T1000 (cell line): ENCODE results near the gene TAF11L14.
"Not testable (repeated sequence)": the region's sequence is repeated elsewhere in the genome, so short reads cannot be mapped to it uniquely, and the experiment has no call there.

Experiments
- DNase-seq: peaks from one replicate; lab custom pipeline; 2025; ENCODE audit warnings: mixed read lengths; lab: John Stamatoyannopoulos, UW

Gene TAF11L14

DNA sequence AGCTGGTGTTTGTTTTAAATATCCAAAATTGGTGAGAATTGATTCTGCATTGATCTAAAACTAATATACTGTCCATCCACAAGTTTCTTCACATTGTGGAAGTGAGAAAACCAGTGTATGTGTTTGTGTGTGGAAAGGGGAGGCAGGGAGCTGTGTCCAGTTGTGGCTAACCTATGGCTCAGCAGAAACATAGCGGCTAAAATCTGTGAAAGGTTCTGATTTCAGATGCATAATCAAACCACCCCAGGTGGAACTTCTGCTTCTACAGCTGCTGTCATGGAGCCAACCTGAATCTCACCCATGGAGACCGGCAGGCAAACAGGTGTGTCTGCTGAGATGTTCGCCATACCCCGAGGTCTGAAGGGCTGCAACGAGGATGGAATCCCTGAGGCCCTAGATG, at the start of gene TAF11L14:
TAF11L14 (plus strand) TSS at position 301 of the 400 bp plus-strand sequence.
- no peak for DNase-seq

DNA sequence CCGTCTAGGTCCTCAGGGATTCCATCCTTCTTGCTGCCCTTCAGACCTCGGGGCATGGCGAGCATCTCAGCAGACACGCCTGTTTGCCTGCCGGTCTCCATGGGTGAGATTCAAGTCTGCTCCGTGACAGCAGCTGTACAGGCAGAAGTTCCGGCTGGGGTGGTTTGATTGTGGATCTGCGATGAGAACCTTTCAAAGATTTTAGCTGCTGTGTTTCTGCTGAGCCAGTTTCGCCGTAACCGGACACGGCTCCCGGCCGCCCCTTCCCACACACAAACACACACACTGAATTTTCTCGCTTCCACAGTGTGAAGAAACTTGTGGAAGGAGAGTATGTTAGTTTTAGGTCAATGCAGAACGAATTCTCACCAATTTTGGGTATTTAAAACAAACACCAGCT, 48.6 kb upstream of the TAF11L14 start, which contains the start of gene TAF11L7:
TAF11L7 (minus strand) TSS at position 101 of the 400 bp plus-strand sequence.
- DNase-seq: not testable (repeated sequence)

DNA sequence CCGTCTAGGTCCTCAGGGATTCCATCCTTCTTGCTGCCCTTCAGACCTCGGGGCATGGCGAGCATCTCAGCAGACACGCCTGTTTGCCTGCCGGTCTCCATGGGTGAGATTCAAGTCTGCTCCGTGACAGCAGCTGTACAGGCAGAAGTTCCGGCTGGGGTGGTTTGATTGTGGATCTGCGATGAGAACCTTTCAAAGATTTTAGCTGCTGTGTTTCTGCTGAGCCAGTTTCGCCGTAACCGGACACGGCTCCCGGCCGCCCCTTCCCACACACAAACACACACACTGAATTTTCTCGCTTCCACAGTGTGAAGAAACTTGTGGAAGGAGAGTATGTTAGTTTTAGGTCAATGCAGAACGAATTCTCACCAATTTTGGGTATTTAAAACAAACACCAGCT, 43.4 kb upstream of the TAF11L14 start, which contains the start of gene TAF11L8:
TAF11L8 (minus strand) TSS at position 101 of the 400 bp plus-strand sequence.
- DNase-seq: not testable (repeated sequence)

DNA sequence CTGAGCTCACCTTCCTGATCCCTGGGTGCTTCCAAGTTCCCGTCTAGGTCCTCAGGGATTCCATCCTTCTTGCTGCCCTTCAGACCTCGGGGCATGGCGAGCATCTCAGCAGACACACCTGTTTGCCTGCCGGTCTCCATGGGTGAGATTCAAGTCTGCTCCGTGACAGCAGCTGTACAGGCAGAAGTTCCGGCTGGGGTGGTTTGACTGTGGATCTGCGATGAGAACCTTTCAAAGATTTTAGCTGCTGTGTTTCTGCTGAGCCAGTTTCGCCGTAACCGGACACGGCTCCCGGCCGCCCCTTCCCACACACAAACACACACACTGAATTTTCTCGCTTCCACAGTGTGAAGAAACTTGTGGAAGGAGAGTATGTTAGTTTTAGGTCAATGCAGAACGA, 40.0 kb upstream of the TAF11L14 start, which contains the start of gene TAF11L9:
TAF11L9 (minus strand) TSS at position 140 of the 400 bp plus-strand sequence.
- not testable (repeated sequence) for DNase-seq

DNA sequence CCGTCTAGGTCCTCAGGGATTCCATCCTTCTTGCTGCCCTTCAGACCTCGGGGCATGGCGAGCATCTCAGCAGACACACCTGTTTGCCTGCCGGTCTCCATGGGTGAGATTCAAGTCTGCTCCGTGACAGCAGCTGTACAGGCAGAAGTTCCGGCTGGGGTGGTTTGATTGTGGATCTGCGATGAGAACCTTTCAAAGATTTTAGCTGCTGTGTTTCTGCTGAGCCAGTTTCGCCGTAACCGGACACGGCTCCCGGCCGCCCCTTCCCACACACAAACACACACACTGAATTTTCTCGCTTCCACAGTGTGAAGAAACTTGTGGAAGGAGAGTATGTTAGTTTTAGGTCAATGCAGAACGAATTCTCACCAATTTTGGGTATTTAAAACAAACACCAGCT, 36.5 kb upstream of the TAF11L14 start, which contains the start of gene TAF11L10:
TAF11L10 (minus strand) TSS at position 101 of the 400 bp plus-strand sequence.
- not testable (repeated sequence) for DNase-seq

DNA sequence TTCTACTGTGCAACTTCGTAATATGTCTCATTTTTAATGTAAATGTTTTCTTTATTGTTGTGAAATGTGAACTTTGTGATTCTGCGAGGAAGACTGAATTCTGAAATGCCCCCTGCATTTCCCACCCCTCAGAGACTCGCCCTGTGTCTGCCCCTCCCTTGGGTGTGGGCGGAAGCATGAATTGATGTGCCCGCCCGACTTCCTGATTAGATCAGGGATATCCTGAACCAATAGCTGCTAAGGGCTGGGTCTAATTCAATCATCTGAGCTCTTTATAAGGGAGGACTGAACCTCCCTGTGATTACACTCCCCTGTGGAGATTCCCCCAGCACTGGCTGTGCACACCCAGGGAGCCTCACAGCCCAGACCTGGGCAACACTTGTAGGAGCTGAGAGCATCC, 30.4 kb upstream of the TAF11L14 start, which contains the start of gene TAF11L11:
TAF11L11 (plus strand) TSS at position 304 of the 400 bp plus-strand sequence.
- DNase-seq: not testable (repeated sequence)

DNA sequence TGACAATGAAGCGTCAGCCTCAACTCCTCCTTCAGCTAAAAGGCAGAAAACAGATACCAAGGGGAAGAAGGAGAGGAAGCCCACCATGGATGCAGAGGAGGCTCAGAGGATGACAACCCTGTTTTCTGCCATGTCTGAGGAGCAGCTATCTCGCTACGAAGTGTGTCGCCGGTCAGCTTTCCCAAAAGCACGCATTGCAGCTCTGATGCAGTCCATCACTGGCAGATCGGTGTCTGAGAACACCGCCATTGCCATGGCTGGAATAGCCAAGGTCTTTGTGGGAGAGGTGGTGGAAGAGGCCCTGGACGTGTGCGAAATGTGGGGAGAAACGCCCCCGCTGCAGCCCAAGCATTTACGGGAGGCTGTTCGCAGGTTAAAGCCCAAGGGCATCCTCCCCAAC, 29.3 kb upstream of the TAF11L14 start:
- no peak for DNase-seq

DNA sequence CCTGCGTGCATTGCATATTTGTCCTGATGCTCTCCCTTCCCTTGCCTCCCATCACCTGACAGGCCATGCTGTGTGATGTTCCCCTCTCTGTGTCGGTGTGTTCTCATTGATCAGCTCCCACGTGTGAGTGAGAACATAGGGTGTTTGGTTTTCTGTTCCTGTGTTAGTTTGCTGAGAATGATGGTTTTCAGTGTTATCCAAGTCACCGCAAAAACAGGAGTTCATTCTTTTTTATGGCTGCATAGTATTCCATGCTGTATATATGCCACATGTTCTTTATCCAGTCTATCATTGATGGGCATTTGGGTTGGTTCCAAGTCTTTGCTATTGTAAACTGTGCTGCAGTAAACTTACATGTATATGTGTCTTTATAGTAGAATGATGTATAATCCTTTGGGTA, 26.8 kb upstream of the TAF11L14 start:
- DNase-seq: not testable (repeated sequence)

DNA sequence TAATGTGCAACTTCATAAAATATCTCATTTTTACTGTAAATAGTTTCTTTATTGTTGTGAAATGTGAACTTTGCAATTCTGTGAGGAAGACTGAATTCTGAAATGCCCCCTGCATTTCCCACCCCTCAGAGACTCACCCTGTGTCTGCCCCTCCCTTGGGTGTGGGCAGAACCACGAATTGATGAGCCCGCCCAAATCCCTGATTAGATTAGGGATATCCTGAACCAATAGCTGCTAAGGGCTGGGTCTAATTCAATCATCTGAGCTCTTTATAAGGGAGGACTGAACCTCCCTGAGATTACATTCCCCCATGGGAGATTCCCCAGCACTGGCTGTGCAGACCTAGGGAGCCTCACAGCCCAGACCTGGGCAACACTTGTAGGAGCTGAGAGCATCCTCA, 24.2 kb upstream of the TAF11L14 start, which contains the start of gene TAF11L12:
TAF11L12 (plus strand) TSS at position 301 of the 400 bp plus-strand sequence.
- not testable (repeated sequence) for DNase-seq

DNA sequence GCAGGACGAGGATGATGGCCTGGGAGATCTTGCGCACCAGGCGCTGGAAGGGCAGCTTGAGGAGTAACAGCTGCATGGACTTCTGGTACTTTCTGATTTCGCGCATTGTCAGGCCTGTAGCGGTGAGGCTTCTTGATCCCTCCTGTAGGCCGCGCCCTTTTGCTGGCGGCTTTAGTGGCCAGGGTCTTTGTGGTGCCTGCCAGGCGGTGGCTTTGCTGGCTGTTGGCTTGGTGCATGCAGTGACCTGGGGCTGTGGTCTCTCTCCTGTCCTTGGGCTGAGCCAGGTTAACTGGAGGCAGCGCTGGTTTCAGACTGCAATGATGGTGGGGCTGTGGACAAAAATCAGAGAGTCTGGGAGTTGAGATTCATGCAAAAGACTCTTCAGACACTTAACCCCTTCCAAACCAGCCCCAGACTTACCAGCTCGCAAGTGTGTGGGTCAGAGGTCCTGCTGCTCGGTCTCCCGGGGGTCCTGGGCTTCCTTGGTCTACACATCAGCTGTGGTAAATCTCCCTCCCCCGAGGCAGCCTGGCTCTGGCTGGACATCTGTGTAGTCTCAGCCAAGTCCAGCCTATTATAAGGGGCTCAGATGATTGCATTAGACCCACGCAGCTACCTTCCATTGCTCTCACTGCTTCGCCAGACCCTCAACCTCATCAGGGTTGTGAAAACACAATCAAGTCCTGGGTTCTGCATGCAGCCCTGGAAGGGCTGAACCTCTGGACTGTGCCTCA, 19.2 kb upstream of the TAF11L14 start:
- DNase-seq: no peak

DNA sequence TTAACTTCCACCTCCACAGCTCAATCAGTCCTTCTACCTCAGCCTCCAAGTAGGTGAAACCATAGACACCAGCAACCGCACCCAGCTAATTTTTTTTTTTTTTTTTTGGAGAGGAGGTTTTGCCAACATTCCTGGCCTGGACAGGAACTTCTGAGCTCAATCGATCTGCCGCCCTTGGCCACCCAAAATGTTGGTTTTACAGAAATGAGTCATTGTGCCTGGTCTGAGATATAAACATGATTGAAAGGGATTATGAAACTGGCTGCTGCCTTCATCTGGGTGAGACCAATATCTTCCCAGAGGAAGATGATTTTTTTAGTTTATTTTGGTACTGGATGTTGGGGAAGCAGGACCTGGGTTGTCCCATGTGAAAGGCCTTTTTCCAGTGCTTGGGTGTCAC, 14.9 kb upstream of the TAF11L14 start:
- no peak for DNase-seq

DNA sequence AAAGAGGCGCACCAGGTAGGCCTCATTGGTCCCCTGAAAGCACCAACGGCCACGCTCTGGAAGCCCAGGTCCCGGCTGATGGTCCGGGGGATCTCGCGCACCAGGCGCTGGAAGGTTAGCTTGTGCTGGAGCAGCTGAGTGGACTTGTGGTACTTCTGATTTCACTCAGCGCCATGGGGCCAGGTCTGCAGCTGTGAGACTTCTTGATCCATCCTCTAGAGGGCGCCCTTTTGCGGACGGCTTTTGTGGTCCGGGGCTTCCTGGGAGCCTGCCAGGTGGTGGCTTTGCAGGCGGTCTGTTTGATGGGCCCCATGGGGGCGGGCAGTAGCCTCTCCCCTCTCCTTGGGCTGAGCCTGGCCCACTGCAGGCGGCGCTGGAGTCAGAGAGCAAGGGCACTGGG, 13.6 kb upstream of the TAF11L14 start:
- no peak for DNase-seq

DNA sequence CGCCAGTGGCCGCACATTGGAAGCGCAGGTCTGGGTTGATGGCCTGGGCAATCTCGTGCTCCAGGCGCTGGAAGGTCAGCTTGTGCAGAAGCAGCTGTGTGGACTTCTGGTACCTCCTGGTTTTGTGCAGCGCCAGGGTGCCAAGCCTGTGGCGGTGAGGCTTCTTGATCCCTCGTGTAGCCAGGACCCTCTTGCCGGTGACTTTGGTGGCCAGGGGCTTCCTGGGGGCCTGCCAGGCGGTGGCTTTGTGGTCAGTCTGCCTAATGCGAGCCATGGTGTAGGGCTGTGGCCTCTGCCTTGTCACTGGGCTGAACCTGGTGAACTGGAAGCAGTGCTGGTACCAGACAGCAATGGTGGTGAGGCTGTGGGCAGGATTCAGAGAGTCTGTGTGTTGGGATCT, 8.6 kb upstream of the TAF11L14 start:
- DNase-seq: no peak

DNA sequence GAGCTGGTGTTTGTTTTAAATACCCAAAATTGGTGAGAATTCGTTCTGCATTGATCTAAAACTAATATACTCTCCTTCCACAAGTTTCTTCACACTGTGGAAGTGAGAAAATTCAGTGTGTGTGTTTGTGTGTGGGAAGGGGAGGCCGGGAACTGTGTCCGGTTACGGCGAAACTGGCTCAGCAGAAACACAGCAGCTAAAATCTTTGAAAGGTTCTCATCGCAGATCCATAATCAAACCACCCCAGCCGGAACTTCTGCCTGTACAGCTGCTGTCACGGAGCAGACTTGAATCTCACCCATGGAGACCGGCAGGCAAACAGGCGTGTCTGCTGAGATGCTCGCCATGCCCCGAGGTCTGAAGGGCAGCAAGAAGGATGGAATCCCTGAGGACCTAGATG, 2.5 kb upstream of the TAF11L14 start, which contains the start of gene TAF11L13:
TAF11L13 (plus strand) TSS at position 301 of the 400 bp plus-strand sequence.
- DNase-seq: not testable (repeated sequence)

DNA sequence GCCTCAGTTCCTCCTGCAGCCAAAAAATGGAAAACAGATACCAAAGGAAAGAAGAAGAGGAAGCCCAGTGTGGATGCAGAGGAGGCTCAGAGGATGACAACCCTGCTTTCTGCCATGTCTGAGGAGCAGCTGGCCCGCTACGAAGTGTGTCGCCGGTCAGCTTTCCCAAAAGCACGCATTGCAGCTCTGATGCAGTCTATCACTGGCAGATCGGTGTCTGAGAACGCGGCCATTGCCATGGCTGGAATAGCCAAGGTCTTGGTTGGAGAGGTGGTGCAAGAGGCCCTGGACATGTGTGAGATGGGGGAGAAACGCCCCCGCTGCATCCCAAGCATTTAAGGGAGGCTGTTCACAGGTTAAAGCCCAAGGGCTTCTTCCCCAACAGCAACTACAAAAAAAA, 15.0 kb downstream of the TAF11L14 start:
- DNase-seq: not testable (repeated sequence)

DNA sequence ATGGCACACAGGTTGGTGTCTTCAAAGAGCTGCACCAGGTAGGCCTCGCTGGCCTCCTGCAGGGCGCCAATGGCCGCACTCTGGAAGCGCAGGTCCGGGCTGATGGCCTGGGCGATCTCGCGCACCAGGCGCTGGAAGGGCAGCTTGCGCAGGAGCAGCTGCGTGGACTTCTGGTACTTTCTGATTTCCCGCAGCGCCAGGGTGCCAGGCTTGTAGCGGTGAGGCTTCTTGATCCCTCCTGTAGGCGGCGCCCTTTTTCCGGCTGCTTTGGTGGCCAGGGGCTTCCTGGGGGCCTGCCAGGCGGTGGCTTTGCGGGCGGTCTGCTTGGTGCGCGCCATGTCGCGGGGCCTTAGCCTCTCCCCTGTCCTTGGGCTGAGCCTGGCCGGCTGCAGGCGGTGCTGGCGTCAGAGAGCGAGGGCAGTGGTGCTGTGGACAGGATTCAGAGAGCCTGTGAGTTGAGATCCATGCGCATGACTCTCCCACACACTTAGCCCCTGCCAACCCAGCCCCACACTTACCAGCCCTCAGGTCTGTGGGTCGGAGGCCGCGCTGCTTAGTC, 21.0 kb downstream of the TAF11L14 start:
- DNase-seq: not testable (repeated sequence)

DNA sequence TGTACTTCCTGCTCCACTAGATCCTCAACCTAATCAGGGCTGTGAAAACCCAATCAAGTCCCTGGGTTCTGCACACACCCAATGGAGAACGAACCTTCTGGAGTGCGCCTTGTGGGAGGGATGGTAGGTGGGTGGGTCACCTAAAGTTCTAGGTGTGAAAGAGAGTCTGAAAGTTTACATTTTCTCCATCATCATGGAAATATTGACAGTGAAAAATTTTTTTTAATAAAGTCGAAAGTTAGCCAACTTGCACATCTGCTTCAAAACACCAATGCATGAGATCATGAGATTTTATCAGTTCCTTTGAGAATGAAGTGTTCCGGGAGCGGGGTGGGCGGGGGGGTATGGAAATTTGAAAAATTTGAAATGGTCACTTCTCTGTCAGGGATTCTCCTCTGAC, 21.7 kb downstream of the TAF11L14 start:
- DNase-seq: no peak

DNA sequence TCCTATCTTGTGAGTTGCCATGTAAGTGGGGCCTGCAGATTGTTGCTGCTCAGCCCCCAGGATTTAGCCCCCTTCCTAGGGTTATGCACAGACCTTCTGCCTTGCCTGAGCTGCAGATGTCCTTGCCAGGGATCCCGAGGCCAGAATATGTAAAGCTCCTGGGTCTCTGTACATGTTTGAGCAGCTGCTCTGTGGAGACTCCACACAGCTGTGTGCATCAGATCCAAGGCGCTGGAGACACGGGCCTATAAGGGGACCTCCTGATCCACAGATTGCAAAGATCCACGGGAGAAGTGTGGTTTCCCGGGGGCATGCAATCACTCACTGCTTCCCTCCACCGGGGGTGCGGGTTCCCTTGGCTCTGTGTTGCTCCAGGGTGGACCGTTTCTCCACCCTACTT, 28.9 kb downstream of the TAF11L14 start:
- DNase-seq: no peak

DNA sequence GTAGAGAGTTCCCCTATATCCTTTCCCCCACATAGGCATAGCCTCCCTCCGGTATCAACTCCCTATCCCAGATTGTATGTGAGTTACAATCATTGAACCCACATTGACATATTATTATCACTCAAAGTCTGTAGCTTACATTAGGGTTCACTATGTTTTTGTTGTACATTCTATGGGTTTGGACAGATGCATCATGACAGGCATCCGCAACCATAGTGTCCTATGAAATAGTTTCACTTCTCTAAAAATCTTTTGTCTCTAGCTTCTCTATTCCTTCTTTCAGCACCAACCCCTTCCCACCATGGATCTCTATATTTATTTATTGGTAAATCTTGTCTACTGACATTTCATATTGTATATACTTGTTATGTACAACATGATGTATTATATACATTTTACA, 31.6 kb downstream of the TAF11L14 start:
- no peak for DNase-seq

DNA sequence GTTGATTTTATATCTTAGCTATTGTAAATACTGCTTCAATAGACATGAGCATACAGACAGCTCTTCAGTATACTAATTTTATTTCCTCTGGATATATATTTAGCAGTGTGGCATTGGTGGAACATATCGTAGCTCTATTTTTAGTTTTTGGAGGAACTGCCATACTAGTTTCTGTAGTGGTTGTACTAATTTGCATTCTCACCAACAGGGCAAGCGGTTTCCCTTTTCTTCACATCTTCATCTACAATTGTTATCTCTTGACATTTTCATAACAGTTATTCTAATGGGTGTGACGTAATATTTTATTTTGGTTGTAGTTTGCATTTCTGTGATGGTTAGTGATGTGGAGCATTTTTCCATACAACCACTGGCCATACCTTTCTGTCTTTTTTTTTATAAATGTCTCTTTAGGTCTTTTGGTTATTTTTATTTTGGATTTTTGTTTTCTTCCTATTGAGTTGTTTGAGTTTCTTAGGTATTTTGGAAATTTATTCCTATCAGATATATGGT, 32.5 kb downstream of the TAF11L14 start:
- DNase-seq: no peak

DNA sequence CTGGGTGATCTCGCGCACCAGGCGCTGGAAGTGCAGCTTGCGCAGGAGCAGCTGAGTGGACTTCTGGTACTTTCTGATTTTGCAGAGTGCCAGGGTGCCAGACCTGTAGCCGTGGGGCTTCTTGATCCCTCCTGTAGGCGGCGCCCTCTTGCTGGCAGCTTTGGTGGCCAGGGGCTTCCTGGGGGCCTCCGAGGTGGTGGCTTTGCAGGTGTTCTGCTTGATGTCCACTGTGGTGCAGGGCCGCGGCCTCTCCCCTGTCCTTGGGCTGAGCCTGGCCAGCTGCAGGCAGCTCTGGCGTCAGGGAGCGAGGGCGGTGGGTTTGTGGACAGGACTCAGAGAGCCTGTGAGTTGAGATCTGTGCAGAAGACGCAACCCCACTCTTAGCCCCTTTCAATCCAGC, 36.1 kb downstream of the TAF11L14 start:
- no peak for DNase-seq

DNA sequence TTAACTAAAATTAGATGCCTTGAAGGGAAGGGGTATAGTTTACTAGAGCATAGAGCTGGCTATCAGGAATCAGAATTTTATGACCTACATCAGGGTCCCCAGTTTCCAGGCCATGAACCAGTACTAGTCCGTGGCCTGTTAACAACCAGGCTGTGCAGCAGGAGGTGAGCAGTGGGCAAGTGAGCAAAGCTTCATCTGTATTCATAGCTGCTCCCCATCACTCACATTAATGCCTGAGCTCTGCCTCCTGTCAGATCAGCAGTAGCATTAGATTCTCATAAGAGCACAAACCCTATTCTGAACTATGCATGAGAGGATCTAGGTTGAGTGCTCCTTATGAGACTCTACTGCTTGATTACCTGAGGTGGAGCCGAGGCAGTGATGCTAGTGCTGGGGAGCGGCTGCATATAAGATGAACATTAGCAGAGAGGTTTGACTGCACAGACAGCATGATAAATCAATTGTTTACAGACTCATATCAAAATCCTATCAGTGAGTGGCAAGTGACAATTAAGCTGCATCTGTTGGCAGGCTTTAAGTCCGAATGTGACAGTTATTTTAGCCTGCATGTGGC, 44.6 kb downstream of the TAF11L14 start:
- no peak for DNase-seq
